Endometrium (tissue), 2 donors: ENCODE data around the gene RBM28.

Experiments used
- FAIRE-seq: peaks from 2 replicates; lab custom pipeline; 2012; peaks lifted over from hg19 to GRCh38; lab: Jason Lieb, UNC
- donor health status: control.
- donor health status: control.

Gene RBM28

GRCh38 chr7:128374041-128374440, 30.3 kb upstream of the RBM28 start:
- FAIRE-seq, result no peak

- FAIRE-seq, result no peak
Observed at GRCh38 chr7:128373606-128374005, 29.9 kb upstream of the RBM28 start.

GRCh38 chr7:128370491-128370890, 26.8 kb upstream of the RBM28 start:
- FAIRE-seq, result no peak

GRCh38 chr7:128366986-128367385, 23.3 kb upstream of the RBM28 start:
- FAIRE-seq, result no peak

GRCh38 chr7:128366300-128366699, 22.6 kb upstream of the RBM28 start:
- no peak for FAIRE-seq

- no peak for FAIRE-seq
Observed at GRCh38 chr7:128365432-128365831, 21.7 kb upstream of the RBM28 start.

- FAIRE-seq, result no peak
Observed at GRCh38 chr7:128364166-128364870, 20.6 kb upstream of the RBM28 start.

GRCh38 chr7:128363261-128363721, 19.6 kb upstream of the RBM28 start:
- no peak for FAIRE-seq

- no peak for FAIRE-seq
Observed at GRCh38 chr7:128362670-128363069, 19.0 kb upstream of the RBM28 start.

- FAIRE-seq, result no peak
Observed at GRCh38 chr7:128361411-128362379, 18.0 kb upstream of the RBM28 start, which contains the start of gene PRRT4. Gene PRRT4 (minus strand): TSS chr7:128361690.

- FAIRE-seq, result no peak
Observed at GRCh38 chr7:128360359-128360678, 16.6 kb upstream of the RBM28 start.

GRCh38 chr7:128359939-128360338, 16.2 kb upstream of the RBM28 start:
- no peak for FAIRE-seq

- FAIRE-seq, result no peak
Observed at GRCh38 chr7:128359336-128359735, 15.6 kb upstream of the RBM28 start.

- no peak for FAIRE-seq
Observed at GRCh38 chr7:128358233-128358632, 14.5 kb upstream of the RBM28 start.

- no peak for FAIRE-seq
Observed at GRCh38 chr7:128357217-128357613, 13.5 kb upstream of the RBM28 start.

- FAIRE-seq, result no peak
Observed at GRCh38 chr7:128356546-128357216, 13.0 kb upstream of the RBM28 start.

GRCh38 chr7:128353610-128354009, 9.9 kb upstream of the RBM28 start:
- FAIRE-seq, result no peak

GRCh38 chr7:128353189-128353588, 9.5 kb upstream of the RBM28 start:
- FAIRE-seq, result no peak

- FAIRE-seq, result no peak
Observed at GRCh38 chr7:128352636-128353035, 8.9 kb upstream of the RBM28 start.

GRCh38 chr7:128352153-128352537, 8.4 kb upstream of the RBM28 start:
- FAIRE-seq, result no peak

- FAIRE-seq, result no peak
Observed at GRCh38 chr7:128351296-128352152, 7.8 kb upstream of the RBM28 start.
